Muscle of leg (tissue), 11 donors: ENCODE measurements around the gene CARD10. TPM values are rescaled to one million over a fixed set of nuclear protein-coding genes. Genes with fewer than 3 reads are reported as not detected.
"Not testable (repeated sequence)": the region's sequence is repeated elsewhere in the genome, so short reads cannot be mapped to it uniquely, and the experiment has no call there.

Source experiments
- DNase-seq: peaks from one replicate; pipeline ENCODE4 v3.0.0; 2013
- H3K27ac ChIP-seq: one replicate; pipeline ENCODE4 v1.5.1; 2013; ENCODE audit warnings: mild to moderate bottlenecking, low read length, control low read depth
- H3K27me3 ChIP-seq: one replicate; pipeline ENCODE4 v1.6.1; 2013; ENCODE audit warnings: low read length; ENCODE audit not compliant: control insufficient read depth, insufficient read depth
- H3K36me3 ChIP-seq: one replicate; pipeline ENCODE4 v1.6.1; 2013; ENCODE audit warnings: low read length; ENCODE audit not compliant: control insufficient read depth, insufficient read depth
- H3K4me1 ChIP-seq: one replicate; pipeline ENCODE4 v1.6.1; 2013; ENCODE audit warnings: low read length; ENCODE audit not compliant: control insufficient read depth, insufficient read depth
- H3K4me3 ChIP-seq: one replicate; pipeline ENCODE4 v1.5.1; 2013; ENCODE audit warnings: low read length, control low read depth
- H3K9me3 ChIP-seq: replicated peaks from 2 replicates; pipeline ENCODE4 v1.6.1; 2013; ENCODE audit warnings: low read depth, low read length; ENCODE audit not compliant: control insufficient read depth
- WGBS: methylation state at CpG from one replicate; pipeline ENCODE4 v1.1.5; 2013; ENCODE audit warnings: missing lambda C conversion rate; ENCODE audit not compliant: insufficient coverage; 5-methylcytosine and 5-hydroxymethylcytosine counted together
- polyA plus RNA-seq, 8 donors: library from polyadenylated mRNA; unstranded; fragments of 120-200 nt; gene quantifications; one replicate each; pipeline versions ENCODE4 v1.2.1 to v1.2.3, GENCODE V29; 2013; ENCODE audit warnings: inconsistent platforms in 1 of 8, low replicate concordance in 1 of 8; ENCODE audit not compliant: insufficient read length in 8 of 8, insufficient read depth in 1 of 8
- total RNA-seq: library from RNA; stranded (reverse); fragments of 120-200 nt; gene quantifications from one replicate; pipeline ENCODE4 v1.2.4, GENCODE V29; 2013

The CARD10 gene
- total and polyA plus RNA-seq, 9 donors = 7.8 to 19.3 (median 13.3) TPM

DNA sequence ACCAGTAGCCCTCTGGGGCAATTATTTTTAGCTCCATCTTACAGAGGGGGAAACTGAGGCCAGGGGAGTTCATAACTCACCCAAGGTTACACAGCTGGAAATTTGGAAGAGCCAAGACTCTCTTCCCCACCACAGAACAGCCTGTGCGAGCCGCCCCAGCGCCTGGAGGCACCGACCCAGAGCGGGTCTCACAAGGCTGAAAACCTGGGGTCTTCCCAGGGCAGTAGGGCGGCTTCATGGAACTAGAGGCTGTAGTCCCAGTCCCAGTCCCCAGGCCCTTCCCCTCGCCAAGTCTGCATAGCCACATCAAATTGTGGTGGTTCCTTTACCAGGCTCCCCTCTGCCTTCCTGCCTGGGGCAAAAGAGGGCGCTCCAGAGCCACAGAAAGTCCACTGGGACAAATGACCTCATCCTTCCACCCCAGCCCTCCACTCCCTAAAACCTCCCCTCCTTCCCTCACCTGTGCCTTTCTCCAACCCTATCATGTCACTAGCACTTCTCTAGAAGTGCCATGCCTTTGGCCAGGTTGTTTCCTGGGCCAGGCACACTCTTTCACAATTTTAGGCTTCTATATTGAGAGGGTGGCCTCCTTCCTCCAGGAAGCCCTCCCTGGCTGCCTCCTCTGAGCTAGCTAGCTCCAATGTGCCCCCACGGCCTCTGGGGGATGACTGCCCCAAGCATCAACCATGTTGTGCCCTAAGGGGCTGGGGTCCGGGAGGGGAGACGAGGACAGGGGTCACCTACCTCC is 25.9 kb upstream of the CARD10 start:
- Histone ChIP-seq H3K9me3 (no peaks in the 10 kb centered on the region), H3K27ac (peak overlapping the region; percentile 97), H3K4me3 (no peak overlapping the region), H3K4me1 (peaks cover 65% of the 10 kb centered on the region), H3K27me3 (peaks cover 3% of the 10 kb centered on the region), H3K36me3 (no peaks in the 10 kb centered on the region)
- DNase-seq = peak; percentile 72
- 51% methylated on average over 6 of the region's 11 CpGs for WGBS

DNA sequence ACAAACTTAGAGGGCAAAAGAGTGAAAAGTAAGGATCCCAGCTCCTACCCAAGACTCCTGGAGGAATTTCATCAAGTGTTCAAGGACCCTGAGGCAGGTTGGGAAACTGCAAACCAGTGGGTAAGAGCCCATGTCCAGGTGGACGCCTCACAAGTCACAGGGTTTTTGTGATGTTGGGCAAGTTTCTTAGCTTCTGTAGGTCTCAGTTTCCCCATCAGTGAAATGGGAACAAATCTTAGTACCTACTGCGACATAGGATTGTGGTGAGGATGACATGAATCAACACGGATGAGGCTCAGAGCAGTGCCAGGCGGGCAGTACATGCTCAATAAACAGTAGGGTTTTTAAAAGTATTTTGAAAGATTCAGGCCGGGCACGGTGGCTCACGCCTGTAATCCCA is 23.7 kb upstream of the CARD10 start:
- WGBS = 94% methylated on average over 7 of the region's 7 CpGs
- Histone ChIP-seq H3K4me1 (peaks cover 56% of the 10 kb centered on the region), H3K27ac (no peak overlapping the region), H3K36me3 (no peaks in the 10 kb centered on the region), H3K27me3 (peaks cover 3% of the 10 kb centered on the region), H3K9me3 (no peaks in the 10 kb centered on the region), H3K4me3 (no peak overlapping the region)
- DNase-seq = no peak

DNA sequence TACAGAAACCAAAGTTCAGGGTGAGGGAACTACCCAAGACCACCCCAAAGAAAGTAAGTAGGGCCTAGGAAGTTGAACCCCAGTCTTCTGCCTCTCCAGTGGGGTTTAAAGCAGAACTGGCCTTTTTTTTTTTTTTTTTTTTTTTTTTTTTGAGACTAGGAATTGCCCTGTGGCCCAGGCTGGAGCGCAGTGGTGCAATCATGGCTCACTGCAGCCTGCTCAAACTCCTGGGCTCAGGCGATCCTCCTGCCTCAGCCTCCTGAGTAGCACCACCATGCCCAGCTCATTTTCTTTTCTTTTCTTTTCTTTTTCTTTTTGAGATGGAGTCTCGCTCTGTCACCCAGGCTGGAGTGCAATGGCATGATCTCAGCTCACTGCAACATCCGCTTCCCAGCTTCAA is 23.2 kb upstream of the CARD10 start:
- not testable (repeated sequence) for H3K9me3 ChIP-seq, H3K27me3 ChIP-seq, H3K36me3 ChIP-seq, H3K4me3 ChIP-seq, DNase-seq, H3K27ac ChIP-seq
- 90% methylated on average over 3 of the region's 4 CpGs for WGBS
- peaks cover 51% of the 10 kb centered on the region for H3K4me1 ChIP-seq

DNA sequence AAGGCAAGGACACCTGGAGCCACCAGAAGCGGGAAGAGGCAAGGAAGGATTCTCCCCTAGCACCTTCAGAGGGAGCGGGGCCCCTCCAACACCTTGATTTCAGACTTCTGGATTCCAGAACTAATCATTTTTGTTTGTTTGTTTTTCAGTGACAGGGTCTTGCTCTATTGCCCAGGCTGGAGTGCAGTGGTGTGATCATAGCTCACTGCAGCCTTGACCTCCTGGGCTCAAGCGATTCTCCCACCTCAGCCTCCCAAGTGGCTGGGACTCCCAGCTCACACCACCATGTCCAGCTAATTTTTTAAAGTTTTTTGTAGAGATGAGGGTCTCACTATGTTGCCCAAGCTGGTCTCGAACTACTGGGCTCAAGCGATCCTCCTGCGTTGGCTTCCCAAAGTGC is 20.6 kb upstream of the CARD10 start:
- not testable (repeated sequence) for H3K9me3 ChIP-seq, H3K36me3 ChIP-seq, H3K4me3 ChIP-seq, DNase-seq, H3K27ac ChIP-seq, H3K27me3 ChIP-seq
- peaks cover 25% of the 10 kb centered on the region for H3K4me1 ChIP-seq
- WGBS = 74% methylated on average over 4 of the region's 6 CpGs

DNA sequence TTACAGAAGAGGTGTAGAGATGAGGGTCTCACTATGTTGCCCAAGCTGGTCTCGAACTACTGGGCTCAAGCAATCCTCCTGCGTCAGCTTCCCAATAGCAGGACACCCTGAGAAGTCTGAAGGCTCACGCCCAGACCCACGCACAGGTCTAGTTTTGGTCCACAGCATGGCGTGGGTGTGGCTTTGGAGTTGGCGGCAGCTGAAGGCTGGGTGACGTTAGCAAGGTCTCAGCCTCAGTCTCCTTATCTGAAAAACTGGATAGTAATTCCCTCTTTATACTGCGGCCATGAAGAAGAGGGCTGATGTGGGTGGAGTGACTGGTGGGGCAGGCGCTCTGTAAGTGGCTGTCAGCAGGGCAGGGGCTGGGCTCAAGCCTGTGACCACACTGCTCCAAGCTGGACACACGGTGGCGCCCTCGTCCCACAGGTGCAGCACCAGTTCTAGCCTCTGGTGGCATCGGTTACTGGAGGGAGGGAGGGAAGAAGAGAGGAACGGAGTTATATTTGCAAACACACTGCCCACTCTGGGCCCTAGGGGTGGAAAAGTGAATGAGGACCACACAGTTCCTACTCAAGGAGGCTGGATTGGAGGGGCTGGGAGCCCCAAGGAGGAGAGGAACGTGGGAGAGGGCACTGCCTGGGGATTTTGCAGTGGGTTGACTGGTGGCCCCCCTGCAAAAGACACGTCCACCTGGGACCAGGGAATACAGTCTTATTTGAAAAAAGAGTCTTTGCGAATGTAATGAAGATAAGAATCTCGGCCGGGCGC is 19.6 kb upstream of the CARD10 start:
- Histone ChIP-seq H3K27me3 (peaks cover 3% of the 10 kb centered on the region), H3K4me3 (no peak overlapping the region), H3K36me3 (no peaks in the 10 kb centered on the region), H3K4me1 (peaks cover 21% of the 10 kb centered on the region), H3K9me3 (no peaks in the 10 kb centered on the region), H3K27ac (no peak overlapping the region)
- DNase-seq = peak; percentile 96
- WGBS = 18% methylated on average over 9 of the region's 20 CpGs

DNA sequence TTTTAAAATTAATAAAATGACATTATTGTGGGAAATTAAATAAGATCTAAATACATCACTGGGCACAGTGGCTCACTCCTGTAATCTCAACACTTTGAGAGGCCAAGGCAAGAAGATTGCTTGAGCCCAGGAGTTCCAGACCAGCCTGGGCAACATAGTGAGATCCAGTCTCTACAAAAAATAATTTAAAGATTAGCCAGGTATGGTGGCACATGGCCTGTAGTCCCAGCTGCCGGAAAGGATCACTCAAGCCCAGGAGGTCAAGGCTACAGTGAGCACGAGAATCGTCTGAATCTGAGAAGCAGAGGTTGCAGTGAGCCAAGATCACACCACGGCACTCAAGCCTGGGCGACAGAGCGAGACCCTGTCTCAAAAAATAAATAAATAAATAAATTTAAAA is 15.9 kb upstream of the CARD10 start:
- Histone ChIP-seq H3K27me3 (no peaks in the 10 kb centered on the region), H3K4me3 (no peak overlapping the region), H3K4me1 (peaks cover 11% of the 10 kb centered on the region), H3K9me3 (no peaks in the 10 kb centered on the region), H3K36me3 (no peaks in the 10 kb centered on the region), H3K27ac (no peak overlapping the region)
- WGBS = 77% methylated on average over 3 of the region's 6 CpGs
- DNase-seq = no peak

DNA sequence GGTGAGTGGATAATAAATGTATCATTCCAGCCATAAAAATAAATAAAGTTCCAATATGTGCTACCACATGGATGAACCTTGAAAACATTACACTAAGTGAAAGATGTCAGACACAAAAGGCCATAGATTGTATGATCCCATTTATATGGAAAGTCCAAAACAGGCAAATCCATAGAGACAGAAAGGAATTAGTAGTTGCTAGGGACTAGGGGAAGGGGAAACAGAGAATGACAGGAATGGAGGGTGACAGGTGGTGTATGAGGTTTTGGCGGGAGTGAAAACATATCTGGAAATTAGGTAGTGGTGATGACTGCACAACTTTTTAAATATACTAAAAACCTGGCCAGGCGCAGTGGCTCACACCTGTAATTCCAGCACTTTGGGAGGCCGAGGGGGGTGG is 15.2 kb upstream of the CARD10 start:
- WGBS = no CpG with 5 or more reads among the region's 3 CpGs
- H3K4me3 ChIP-seq = no peak overlapping the region

DNA sequence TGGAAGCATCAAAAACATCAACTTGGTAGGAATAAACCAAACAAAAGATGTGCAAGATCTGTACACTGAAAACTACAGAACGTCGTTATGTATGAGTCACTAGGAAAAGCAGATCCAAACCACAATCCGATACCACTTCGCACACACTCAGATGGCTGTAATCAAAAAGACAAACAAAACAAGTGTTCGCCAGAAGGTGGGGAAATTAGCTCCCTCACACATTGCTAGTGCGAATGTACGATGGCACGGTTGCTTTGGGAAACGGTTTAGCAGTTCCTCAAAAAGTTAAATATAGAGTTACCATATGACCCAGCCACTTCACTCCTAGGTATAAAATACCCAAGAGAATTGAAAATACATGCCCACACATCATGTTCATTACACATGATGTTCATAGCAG is 14.8 kb upstream of the CARD10 start:
- Histone ChIP-seq H3K4me1 (peaks cover 6% of the 10 kb centered on the region), H3K27ac (no peak overlapping the region), H3K36me3 (no peaks in the 10 kb centered on the region), H3K9me3 (no peaks in the 10 kb centered on the region), H3K4me3 (no peak overlapping the region), H3K27me3 (no peaks in the 10 kb centered on the region)
- WGBS = 100% methylated on average over 1 of the region's 9 CpGs
- no peak for DNase-seq

More for the DNA sequence above, 15.2 kb upstream of the CARD10 start:
- Histone ChIP-seq H3K9me3 (no peaks in the 10 kb centered on the region), H3K4me1 (peaks cover 10% of the 10 kb centered on the region), H3K27ac (no peak overlapping the region), H3K27me3 (no peaks in the 10 kb centered on the region), H3K36me3 (no peaks in the 10 kb centered on the region)
- DNase-seq = no peak

DNA sequence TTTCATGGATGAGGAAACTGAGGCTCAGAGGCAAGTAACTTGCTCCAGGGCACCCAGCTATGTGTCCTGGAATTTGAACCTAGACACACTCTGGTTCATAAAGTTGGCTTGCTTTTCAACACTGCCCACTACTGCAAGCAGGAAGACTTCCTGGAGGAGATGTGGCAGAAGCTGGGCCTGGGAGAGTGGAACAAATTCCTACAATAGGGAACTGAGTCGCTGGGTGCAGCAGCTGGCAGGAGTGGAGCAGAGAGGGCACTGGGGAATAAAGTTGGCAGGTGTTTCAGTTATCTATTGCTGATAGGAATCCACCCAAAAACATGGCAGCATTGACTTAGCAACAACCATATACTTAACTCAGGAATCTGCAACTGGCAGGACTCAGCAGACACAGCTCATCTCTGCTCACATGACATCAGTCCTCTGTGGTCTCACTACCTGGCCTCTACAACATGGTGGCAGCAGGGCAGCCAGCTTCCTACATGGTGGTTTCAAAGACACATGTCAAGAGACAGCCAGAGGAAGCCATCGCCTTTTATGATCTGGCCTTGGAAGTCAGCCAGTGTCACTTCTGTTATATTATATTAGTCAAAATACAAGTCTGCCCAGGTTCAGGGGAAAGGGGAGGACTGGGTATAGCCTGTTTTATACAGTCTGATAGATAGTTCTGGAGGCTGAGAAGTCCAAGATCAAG is 10.6 kb upstream of the CARD10 start:
- DNase-seq = no peak
- H3K27me3 ChIP-seq = no peaks in the 10 kb centered on the region
- H3K9me3 ChIP-seq = no peaks in the 10 kb centered on the region
- no peaks in the 10 kb centered on the region for H3K4me1 ChIP-seq
- no peak overlapping the region for H3K27ac ChIP-seq
- H3K36me3 ChIP-seq = no peaks in the 10 kb centered on the region
- no CpG with 5 or more reads among the region's 2 CpGs for WGBS
- no peak overlapping the region for H3K4me3 ChIP-seq

DNA sequence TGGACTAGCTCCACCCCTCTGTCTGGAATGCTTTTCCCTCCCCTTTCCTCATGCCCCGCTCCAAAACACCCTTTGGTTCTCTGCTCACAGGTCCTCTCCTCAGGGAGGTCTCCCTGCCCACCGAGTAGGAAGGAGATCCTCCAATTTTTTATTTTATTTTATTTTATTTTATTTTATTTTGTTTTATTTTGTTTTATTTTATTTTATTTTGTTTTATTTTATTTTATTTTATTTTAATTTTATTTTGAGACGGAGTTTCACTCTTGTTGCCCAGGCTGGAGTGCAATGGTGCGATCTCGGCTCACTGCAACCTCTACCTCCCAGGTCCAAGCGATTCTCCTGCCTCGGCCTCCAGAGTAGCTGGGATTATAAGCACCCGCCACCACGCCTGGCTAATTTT is 8.7 kb upstream of the CARD10 start:
- H3K9me3 ChIP-seq, DNase-seq, H3K27ac ChIP-seq, H3K36me3 ChIP-seq, H3K27me3 ChIP-seq, H3K4me3 ChIP-seq, H3K4me1 ChIP-seq: not testable (repeated sequence)
- WGBS = no CpG with 5 or more reads among the region's 9 CpGs
